Endothelial cell of umbilical vein (primary cell): ENCODE results near the gene TMOD1.

Experiments used
- CTCF ChIP-seq, 2 donors: IDR thresholded peaks; 1 replicate in 1 of 2; 2 replicates in 1 of 2; pipeline ENCODE4 v1.5.1; 2011; ENCODE audit warnings: low read length in 2 of 2, mild to moderate bottlenecking in 2 of 2, moderate library complexity in 2 of 2, control low read depth in 1 of 2, inconsistent platforms in 1 of 2, low read depth in 1 of 2; ENCODE audit not compliant: insufficient read depth in 1 of 2; ENCODE audit errors: extremely low read depth in 1 of 2
- EZH2 ChIP-seq: IDR thresholded peaks from 2 replicates; pipeline ENCODE4 v1.6.1; 2012; ENCODE audit warnings: borderline replicate concordance, low read depth, mild to moderate bottlenecking, moderate library complexity, low read length, inconsistent platforms; ENCODE audit not compliant: severe bottlenecking
- MYC ChIP-seq: IDR thresholded peaks from one replicate; pipeline ENCODE4 v1.6.1; 2011; ENCODE audit warnings: mild to moderate bottlenecking, low read depth, low read length
- POLR2AphosphoS5 ChIP-seq: IDR thresholded peaks from 2 replicates; pipeline ENCODE4 v1.6.1; 2012; ENCODE audit warnings: low read depth, mild to moderate bottlenecking, control low read depth, low read length, moderate library complexity; ENCODE audit not compliant: insufficient read depth

GRCh38 chr9:97623946-97624345 is 122.5 kb downstream of the TMOD1 start:
- no peak for TF ChIP-seq EZH2
- TF ChIP-seq CTCF (IDR thresholded peaks at IDR 0.05; ENCODE audit: extremely low read depth in 1 of 2, insufficient read depth in 1 of 2, low read depth in 1 of 2, low read length in 2 of 2): no peak
- TF ChIP-seq POLR2AphosphoS5: no peak
- TF ChIP-seq MYC: no peak
